HG02642 (cell line): ENCODE measurements around the gene ZNF625.
"Not testable (repeated sequence)": the region's sequence is repeated elsewhere in the genome, so short reads cannot be mapped to it uniquely, and the experiment has no call there.

Experiments used
- ATAC-seq: cut with Tn5 transposase; IDR thresholded peaks from one replicate; pipeline ENCODE4 v1.9.1; 2021; ENCODE audit warnings: mild to moderate bottlenecking; ENCODE audit not compliant: unreplicated experiment, poor library complexity

Gene ZNF625

GRCh38 chr19:12139269-12139668 is 17.3 kb downstream of the ZNF625 start:
- no peak for ATAC-seq

DNA sequence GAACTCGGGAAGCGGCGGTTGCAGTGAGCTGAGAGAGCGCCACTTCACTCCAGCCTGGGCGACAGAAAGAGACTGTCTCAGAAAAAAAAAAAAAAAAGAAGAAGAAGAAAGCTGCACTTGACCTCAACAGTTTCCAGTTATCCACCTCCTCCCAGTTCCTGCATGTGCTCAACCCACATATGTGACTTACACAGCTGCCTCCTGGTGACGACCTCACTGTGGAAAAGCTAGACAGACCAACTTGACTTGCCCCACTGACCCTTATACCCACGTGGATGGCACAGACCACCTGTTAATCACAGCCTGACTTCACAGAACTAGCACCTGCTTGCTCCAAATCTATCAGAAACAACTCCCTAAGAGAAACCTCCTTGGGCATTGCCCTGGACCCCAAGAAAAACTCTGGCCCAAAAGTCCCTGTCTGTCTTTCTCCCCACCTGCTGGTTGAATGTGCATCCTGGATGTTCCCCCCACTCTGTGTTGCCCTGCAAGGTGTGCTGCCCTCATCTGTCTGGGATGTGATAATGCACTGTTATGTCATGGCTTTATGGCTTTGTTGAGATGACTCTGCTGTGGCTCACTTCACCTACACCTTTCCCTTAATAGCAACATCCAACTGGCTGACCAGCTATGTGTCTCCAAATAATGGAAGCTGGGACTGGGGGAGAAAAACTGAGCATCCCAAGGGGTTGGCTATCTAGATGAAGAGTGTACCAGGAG is 19.2 kb downstream of the ZNF625 start:
- no peak for ATAC-seq

DNA sequence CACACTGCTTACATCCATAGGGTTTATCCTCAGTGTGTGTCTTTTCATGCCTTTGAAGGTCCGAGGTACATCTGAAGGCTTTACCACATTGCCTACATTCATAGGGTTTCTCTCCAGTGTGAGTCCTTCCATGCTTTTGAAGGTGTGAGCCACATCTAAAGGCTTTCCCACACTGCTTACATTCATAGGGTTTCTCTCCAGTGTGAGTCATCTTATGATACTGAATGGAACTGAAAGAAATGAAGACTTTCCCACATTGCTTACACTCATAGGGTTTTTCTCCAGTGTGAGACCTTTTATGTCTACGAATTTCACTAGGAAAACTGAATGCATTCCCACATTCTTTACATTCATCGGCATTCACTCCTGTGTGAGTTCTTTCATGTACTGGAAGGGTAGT is 23.5 kb downstream of the ZNF625 start:
- ATAC-seq = no peak

DNA sequence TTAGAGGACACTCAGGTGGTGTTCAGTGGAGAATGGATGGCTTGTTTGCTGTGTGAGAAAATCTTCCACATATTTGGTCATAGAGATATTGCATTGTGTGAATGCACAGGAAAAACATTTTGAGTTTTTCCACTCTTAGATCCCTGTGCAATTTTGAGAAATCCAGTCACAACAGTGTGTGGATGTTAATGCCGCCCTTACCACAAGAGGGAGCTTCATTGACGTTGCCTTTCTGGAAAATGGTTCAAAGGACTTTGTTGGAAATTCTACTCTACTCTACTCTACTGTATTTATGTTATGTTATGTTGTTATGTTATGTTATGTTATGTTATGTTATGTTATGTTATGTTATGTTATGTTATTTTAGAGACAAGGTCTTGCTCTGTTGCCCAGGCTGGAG is 29.8 kb downstream of the ZNF625 start:
- no peak for ATAC-seq

DNA sequence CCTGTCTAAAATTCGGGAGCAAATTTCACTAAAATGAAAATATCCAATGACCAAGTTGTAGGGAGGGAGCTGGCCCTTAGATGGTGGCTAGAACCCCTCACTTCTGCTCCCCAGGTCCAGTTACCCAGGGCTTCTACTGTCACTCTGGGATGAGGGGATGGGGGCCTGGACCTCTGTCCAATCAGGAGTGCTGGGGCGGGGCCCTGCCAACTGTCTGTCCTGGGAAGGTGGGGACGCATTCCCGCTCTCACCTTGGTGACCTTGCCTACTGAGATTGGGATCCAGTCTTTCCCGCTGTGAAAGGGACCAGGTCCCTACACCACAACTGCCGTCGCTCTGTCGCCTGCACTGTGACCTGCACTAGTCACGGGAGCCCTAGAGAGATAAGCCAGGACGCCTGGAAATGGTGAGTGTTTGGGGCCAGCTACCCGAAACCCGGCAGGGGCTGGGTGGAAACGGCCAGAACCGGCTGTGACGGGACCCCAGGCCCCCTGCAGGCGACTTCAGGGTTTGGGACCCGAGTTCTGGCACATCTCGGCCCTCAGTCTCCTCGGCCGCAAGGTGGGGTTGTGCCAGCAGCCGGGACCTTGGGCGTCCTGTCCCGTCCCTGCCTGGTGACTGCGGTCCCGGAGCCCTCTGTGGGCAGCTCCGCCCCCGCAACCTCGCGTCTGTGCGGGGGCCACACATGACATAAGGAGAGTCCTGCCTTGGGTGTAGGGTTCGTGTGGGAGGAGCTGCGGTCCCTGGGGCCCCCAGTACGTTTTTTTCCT is 39.1 kb downstream of the ZNF625 start:
- ATAC-seq = no peak

DNA sequence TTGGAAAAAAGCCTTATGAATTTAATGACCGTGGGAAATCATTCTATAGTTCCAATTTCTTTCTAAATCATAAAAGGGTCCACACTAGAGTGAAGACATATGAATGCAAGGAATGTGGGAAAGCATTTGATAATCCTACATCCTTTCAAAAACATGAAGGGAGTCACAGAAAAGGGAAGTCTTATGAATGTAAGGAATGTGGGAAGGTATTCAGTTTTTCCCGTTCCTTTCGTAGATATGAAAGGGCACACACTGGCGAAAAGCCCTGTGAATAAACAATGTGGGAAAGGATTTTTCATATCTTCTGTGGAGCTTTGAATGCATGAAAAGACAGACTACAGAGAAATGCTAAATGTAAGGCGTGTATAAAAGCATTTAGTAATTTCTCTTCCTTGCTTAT is 43.4 kb downstream of the ZNF625 start:
- ATAC-seq = no peak

DNA sequence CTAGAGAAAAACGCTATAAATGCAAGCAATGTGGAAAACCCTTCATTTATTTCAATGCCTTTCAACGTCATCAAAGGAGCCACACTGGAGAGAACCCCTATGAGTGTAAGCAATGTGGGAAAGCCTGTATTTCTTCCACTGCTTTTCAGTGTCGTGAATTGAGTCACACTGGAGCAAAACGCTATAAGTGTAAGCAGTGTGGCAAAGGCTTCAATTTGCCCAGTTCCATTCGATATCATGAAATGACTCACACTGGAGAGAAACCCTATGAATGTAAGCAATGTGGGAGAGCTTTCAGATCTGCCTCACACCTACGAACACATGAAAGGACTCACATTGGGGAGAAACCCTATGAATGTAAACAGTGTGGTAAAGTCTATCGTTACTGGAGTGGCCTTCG is 43.8 kb downstream of the ZNF625 start:
- ATAC-seq = no peak

DNA sequence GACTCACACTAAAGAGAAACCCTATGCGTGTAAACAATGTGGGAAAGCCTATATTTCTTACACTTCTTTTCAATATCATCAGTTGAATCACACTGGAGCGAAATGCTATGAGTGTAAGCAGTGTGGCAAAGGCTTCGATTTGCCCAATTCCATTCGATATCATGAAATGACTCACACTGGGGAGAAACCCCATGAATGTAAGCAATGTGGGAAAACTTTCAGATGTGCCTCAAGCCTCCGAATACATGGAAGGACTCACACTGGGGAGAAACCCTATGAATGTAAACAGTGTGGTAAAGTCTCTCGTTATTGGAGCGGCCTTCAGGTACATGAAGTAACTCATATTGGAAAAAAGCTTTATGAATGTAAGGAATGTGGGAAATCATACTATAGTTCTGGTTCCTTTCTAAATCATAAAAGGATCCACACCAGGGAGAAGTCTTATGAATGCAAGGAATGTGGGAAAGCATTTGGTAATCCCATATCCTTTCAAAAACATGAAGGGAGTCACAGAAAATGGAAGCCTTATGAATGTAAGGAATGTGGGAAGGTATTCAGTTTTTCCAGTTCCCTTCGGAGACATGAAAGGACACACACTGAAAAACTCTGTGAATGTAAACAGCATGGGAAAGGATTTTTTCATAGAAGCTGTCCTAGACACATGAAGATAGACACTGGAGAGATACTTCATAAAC is 44.4 kb downstream of the ZNF625 start:
- no peak for ATAC-seq

GRCh38 chr19:12111176-12111575 is 45.4 kb downstream of the ZNF625 start:
- ATAC-seq = no peak

DNA sequence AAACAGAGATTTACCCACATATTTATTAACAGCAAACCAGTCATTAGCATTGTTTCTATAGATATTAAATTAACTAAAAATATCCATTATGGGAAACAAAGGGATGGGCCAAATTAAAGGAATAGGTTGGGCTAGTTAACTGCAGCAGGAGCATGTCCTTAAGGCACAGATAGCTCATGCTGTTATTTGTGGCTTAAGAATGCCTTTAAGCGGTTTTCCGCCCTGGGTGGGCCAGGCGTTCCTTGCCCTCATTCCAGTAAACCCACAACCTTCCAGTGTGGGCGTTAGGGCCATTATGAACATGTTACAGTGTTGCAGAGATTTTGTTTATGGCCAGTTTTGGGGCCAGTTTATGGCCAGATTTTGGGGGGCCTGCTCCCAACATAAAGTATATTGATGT is 52.6 kb downstream of the ZNF625 start:
- not testable (repeated sequence) for ATAC-seq

- no peak for ATAC-seq
Observed at GRCh38 chr19:12098040-12098439, 58.5 kb downstream of the ZNF625 start.

DNA sequence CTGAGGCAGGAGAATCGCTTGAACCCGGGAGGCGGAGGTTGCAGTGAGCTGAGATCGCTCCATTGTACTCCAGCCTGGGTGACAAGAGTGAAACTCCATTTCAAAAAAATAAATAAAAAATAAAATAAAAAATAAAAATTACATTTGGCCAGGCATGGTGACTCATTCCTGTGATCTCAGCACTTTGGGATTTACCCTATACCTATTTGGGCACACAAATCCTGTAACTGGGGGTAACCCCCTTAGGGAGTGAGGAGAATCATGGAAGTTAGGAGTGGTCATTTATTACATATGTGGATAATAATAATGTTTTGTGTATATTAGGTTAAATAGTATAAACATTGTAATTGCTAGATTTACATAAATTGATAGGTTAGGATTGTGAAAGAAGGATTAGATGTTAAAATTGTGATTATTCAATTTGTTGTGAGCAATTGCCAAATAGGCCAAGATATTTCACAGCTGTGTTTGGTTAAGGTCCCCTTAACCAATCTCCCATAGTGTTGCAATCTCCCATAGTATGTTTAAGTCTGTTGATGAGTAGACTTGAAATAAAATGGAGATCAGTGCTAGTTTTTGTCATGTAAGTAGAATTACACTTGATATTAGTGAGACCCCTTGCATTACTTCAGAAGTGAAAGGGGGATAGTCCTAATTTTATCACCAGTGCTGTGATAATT is 61.3 kb downstream of the ZNF625 start:
- no peak for ATAC-seq
